Activated B cell treated with CpG ODN at 0.5 μM for 24 hours (primary cell): ENCODE results near the gene SH2D1A. TPM values are rescaled to one million over a fixed set of nuclear protein-coding genes. Genes with fewer than 3 reads are reported as not detected.

Source experiments
- ATAC-seq: fragments of 200-7000 bp; cut with Tn5 transposase; one replicate; pipeline ENCODE4 v1.10.0; 2021; ENCODE audit warnings: low read depth, mild to moderate bottlenecking, moderate library complexity
- CTCF ChIA-PET: fragments of 350-600 bp; sonication (Branson Sonifier 250); formaldehyde crosslinking; loops from one replicate; lab custom pipeline; 2021; ENCODE audit warnings: antibody characterized with exemption; lab: Charles Lee
- POLR2A ChIA-PET: fragments of 350-600 bp; sonication (Branson Sonifier 250); formaldehyde crosslinking; loops from one replicate; lab custom pipeline; 2021; ENCODE audit warnings: antibody characterized with exemption; lab: Charles Lee
- DNase-seq: peaks from one replicate; pipeline ENCODE4 v3.0.0; 2022
- H3K27ac Mint-ChIP-seq: one replicate; pipeline ENCODE4 v1.8.0; 2020; ENCODE audit warnings: mixed read lengths
- H3K27me3 Mint-ChIP-seq: one replicate; pipeline ENCODE4 v1.8.0; 2021; ENCODE audit warnings: mixed read lengths
- H3K36me3 Mint-ChIP-seq: one replicate; pipeline ENCODE4 v1.8.0; 2021; ENCODE audit warnings: low read depth, mixed read lengths
- H3K4me1 Mint-ChIP-seq: one replicate; pipeline ENCODE4 v1.8.0; 2021; ENCODE audit warnings: mixed read lengths
- H3K4me3 Mint-ChIP-seq: one replicate; pipeline ENCODE4 v1.8.0; 2020; ENCODE audit warnings: mild to moderate bottlenecking, mixed read lengths
- H3K9me3 Mint-ChIP-seq: one replicate; pipeline ENCODE4 v1.8.0; 2020; ENCODE audit warnings: mixed read lengths
- intact Hi-C: fragments of 100-400 bp; cut with micrococcal nuclease; formaldehyde crosslinking; loops from one replicate; pipeline ENCODE4 v1.15.1; 2024
- total RNA-seq: library from RNA; stranded (reverse); gene quantifications from 2 replicates; pipeline ENCODE4 v1.2.3, GENCODE V29; 2022
- TF ChIP-seq, protein P1 (sequence below): fragments of 200-600 bp; IDR thresholded peaks from one replicate; pipeline ENCODE4 v1.8.0; 2022; ENCODE audit warnings: antibody characterized with exemption, mild to moderate bottlenecking

Gene SH2D1A
- total RNA-seq, 1 donor from 2014 or later = not detected

- CTCF ChIA-PET = no interaction called here
- TF ChIP-seq, protein P1, sequence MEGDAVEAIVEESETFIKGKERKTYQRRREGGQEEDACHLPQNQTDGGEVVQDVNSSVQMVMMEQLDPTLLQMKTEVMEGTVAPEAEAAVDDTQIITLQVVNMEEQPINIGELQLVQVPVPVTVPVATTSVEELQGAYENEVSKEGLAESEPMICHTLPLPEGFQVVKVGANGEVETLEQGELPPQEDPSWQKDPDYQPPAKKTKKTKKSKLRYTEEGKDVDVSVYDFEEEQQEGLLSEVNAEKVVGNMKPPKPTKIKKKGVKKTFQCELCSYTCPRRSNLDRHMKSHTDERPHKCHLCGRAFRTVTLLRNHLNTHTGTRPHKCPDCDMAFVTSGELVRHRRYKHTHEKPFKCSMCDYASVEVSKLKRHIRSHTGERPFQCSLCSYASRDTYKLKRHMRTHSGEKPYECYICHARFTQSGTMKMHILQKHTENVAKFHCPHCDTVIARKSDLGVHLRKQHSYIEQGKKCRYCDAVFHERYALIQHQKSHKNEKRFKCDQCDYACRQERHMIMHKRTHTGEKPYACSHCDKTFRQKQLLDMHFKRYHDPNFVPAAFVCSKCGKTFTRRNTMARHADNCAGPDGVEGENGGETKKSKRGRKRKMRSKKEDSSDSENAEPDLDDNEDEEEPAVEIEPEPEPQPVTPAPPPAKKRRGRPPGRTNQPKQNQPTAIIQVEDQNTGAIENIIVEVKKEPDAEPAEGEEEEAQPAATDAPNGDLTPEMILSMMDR = no peak
- intact Hi-C loops = no loop called here
- H3K4me1 Mint-ChIP-seq = no peaks in the 10 kb centered on the region
- H3K36me3 Mint-ChIP-seq = no peaks in the 10 kb centered on the region
- no peak overlapping the region for H3K27ac Mint-ChIP-seq
- H3K9me3 Mint-ChIP-seq = no peaks in the 10 kb centered on the region
- ATAC-seq = no peak
- no peak for DNase-seq
- no peaks in the 10 kb centered on the region for H3K27me3 Mint-ChIP-seq
- POLR2A ChIA-PET = no interaction called here
- no peak overlapping the region for H3K4me3 Mint-ChIP-seq
Measured at GRCh38 chrX:124413244-124413643, 66.9 kb downstream of the SH2D1A start.

- TF ChIP-seq, protein P1 = no peak
- ATAC-seq = no peak
- H3K9me3 Mint-ChIP-seq = no peaks in the 10 kb centered on the region
- intact Hi-C loops = no loop called here
- H3K4me1 Mint-ChIP-seq = no peaks in the 10 kb centered on the region
- ChIA-PET CTCF (no interaction called here), POLR2A (no interaction called here)
- H3K36me3 Mint-ChIP-seq = no peaks in the 10 kb centered on the region
- no peak overlapping the region for H3K27ac Mint-ChIP-seq
- DNase-seq = no peak
- H3K27me3 Mint-ChIP-seq = no peaks in the 10 kb centered on the region
- H3K4me3 Mint-ChIP-seq = no peak overlapping the region
Measured at GRCh38 chrX:124414281-124414680, 67.9 kb downstream of the SH2D1A start.

- H3K36me3 Mint-ChIP-seq = no peaks in the 10 kb centered on the region
- H3K4me3 Mint-ChIP-seq = no peak overlapping the region
- no peak for ATAC-seq
- H3K9me3 Mint-ChIP-seq = no peaks in the 10 kb centered on the region
- no peaks in the 10 kb centered on the region for H3K4me1 Mint-ChIP-seq
- DNase-seq = no peak
- CTCF ChIA-PET = no interaction called here
- POLR2A ChIA-PET = no interaction called here
- H3K27ac Mint-ChIP-seq = no peak overlapping the region
- TF ChIP-seq, protein P1 = no peak
- H3K27me3 Mint-ChIP-seq = no peaks in the 10 kb centered on the region
- intact Hi-C loops = no loop called here
Measured at GRCh38 chrX:124415115-124415800, 68.9 kb downstream of the SH2D1A start.

- H3K4me3 Mint-ChIP-seq = no peak overlapping the region
- TF ChIP-seq, protein P1 = no peak
- DNase-seq (no peak), ATAC-seq (no peak)
- no peaks in the 10 kb centered on the region for H3K36me3 Mint-ChIP-seq
- H3K27me3 Mint-ChIP-seq = peaks cover 2% of the 10 kb centered on the region
- intact Hi-C loops = no loop called here
- ChIA-PET CTCF (interaction anchor here (0.7 kb wide), 1 partner anchor 26 kb away, joined by 3 read pairs; no protein-coding TSS in a partner anchor), POLR2A (no interaction called here)
- peaks cover 2% of the 10 kb centered on the region for H3K9me3 Mint-ChIP-seq
- no peaks in the 10 kb centered on the region for H3K4me1 Mint-ChIP-seq
- H3K27ac Mint-ChIP-seq = no peak overlapping the region
Measured at GRCh38 chrX:124421898-124422655, 75.7 kb downstream of the SH2D1A start.

Other genes with a start within 250 kb of the SH2D1A start
- not detected in 2 replicates for gene TEX13D, start 13.9 kb upstream of the SH2D1A start, total RNA-seq